ENCODE measurements around the gene HEPACAM. TPM values are rescaled to one million over a fixed set of nuclear protein-coding genes. Genes with fewer than 3 reads are reported as not detected.

Gene HEPACAM
- total RNA-seq, 2 donors from 2014 or later = 0.08 to 0.12 TPM

- Histone ChIP-seq H3K27me3 (no peaks in the 10 kb centered on the region), H3K9me3 (no peaks in the 10 kb centered on the region), H3K36me3 (no peaks in the 10 kb centered on the region), H3K9ac (ENCODE audit: low read depth in 2 of 2, low read length in 2 of 2) (no peak overlapping the region), H3K4me1 (no peaks in the 10 kb centered on the region), H3K4me3 (no peak overlapping the region), H3K27ac (no peak overlapping the region)
- DNase-seq = no peak
- intact Hi-C loops (cut with DNase I) = no loop called here
- TF ChIP-seq CTCF (IDR thresholded peaks at IDR 0.05) = no peak
These were observed 48.7 kb downstream of the HEPACAM start for GRCh38 chr11:124886978-124887666.

GRCh38 chr11:124886476-124886875, 49.4 kb downstream of the HEPACAM start:
- Histone ChIP-seq H3K9ac (ENCODE audit: low read depth in 2 of 2, low read length in 2 of 2) (no peak overlapping the region), H3K27ac (no peak overlapping the region), H3K36me3 (no peaks in the 10 kb centered on the region), H3K4me3 (no peak overlapping the region), H3K9me3 (no peaks in the 10 kb centered on the region), H3K27me3 (no peaks in the 10 kb centered on the region), H3K4me1 (no peaks in the 10 kb centered on the region)
- intact Hi-C loops (cut with DNase I) = no loop called here
- no peak for DNase-seq
- no peak for TF ChIP-seq CTCF (IDR thresholded peaks at IDR 0.05)

- Histone ChIP-seq H3K4me1 (no peaks in the 10 kb centered on the region), H3K9me3 (no peaks in the 10 kb centered on the region), H3K4me3 (no peak overlapping the region), H3K9ac (ENCODE audit: low read depth in 2 of 2, low read length in 2 of 2) (no peak overlapping the region), H3K27me3 (no peaks in the 10 kb centered on the region), H3K36me3 (no peaks in the 10 kb centered on the region), H3K27ac (no peak overlapping the region)
- DNase-seq = no peak
- intact Hi-C loops (cut with DNase I) = no loop called here
- no peak for TF ChIP-seq CTCF (IDR thresholded peaks at IDR 0.05)
These were observed 50.9 kb downstream of the HEPACAM start for GRCh38 chr11:124884869-124885479.

GRCh38 chr11:124884340-124884739, 51.5 kb downstream of the HEPACAM start:
- H3K27ac ChIP-seq = no peak overlapping the region
- no peaks in the 10 kb centered on the region for H3K4me1 ChIP-seq
- DNase-seq = no peak
- intact Hi-C loops (cut with DNase I) = no loop called here
- no peak for TF ChIP-seq CTCF (IDR thresholded peaks at IDR 0.05)
- no peaks in the 10 kb centered on the region for H3K27me3 ChIP-seq
- no peaks in the 10 kb centered on the region for H3K9me3 ChIP-seq
- no peak overlapping the region for H3K4me3 ChIP-seq
- no peaks in the 10 kb centered on the region for H3K36me3 ChIP-seq
- H3K9ac ChIP-seq (ENCODE audit: low read depth in 2 of 2, low read length in 2 of 2) = no peak overlapping the region

DNA sequence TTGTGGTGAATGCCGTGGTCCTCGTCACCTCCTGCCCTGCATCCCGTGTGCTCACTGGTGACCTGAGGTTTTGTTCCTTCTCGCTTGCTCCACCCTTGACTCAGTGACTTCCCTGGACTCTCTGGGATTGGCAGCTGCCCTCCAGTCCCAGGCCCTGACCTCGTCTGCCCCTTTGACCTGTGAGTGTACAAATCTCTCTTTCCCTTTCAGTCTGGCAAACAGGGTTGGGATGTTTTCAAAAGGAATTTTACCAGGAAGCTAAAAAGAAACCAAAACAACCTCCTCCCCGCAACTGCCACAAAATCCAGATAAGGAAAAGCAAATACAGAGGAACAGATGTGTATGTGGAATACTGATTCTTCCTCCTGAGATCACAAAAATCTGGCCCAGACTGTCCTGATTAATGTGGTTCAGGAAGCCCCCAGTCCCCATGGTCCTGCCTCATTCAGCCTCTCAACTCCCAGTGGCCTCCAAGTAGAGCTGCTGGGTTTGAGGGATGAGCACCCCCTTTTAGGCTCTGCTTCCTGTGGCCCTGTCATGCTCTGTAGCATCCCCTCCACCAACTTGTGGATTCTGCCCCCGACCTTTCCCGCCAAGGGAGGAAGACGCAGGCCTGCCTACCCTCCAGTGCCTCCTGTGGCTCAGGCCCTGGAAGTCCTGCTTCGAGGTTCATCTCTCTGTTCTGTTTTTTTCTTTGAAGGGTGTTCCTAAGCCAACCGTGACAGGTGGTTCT, 53.3 kb downstream of the HEPACAM start:
- TF ChIP-seq CTCF (IDR thresholded peaks at IDR 0.05) = no peak
- H3K9ac ChIP-seq (ENCODE audit: low read depth in 2 of 2, low read length in 2 of 2) = no peak overlapping the region
- no peaks in the 10 kb centered on the region for H3K9me3 ChIP-seq
- DNase-seq = peak; percentile 45
- no peaks in the 10 kb centered on the region for H3K4me1 ChIP-seq
- no peaks in the 10 kb centered on the region for H3K36me3 ChIP-seq
- intact Hi-C loops (cut with DNase I) = no loop called here
- H3K27ac ChIP-seq = no peak overlapping the region
- no peaks in the 10 kb centered on the region for H3K27me3 ChIP-seq
- no peak overlapping the region for H3K4me3 ChIP-seq
